ENCODE measurements around the gene USP6NL.

The USP6NL gene

DNA sequence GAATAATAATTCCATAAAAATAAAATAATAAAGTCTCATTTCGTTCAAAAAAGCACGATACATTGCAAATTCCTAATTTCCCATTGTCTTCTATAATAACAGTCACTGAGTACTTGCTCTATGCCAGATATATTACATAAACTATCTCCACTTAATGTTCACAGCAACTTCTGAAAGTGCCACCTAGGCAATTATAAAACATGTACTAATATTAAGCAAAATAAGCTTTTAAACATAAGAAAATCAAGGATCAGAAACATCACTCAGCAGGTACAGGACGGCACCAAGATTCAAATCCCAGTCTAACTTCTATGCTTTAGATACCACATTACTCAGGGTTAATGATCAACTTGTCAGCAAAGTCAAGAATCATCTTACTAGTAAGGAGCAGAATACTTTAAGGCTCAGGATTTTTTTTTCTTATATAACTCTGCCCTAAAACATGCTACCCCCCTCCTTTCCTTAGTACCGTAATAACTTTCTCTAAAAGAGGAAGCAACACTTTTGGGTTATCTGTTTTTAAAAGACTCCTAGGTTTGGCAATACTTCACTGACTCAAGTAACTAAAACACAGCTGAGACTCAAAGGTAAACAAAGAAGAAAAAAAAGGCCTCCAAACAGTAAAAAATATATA lies 51.3 kb downstream of the USP6NL start:
- in situ Hi-C loops (cut with HindIII; ENCODE audit: low sequenced_read_pairs), result no loop called here
- DNase-seq (ENCODE audit: low read depth, low spot score), result no peak
- no peak overlapping the region for H3K4me3 ChIP-seq (ENCODE audit: low read depth, low read length)
- TF ChIP-seq, protein P1, sequence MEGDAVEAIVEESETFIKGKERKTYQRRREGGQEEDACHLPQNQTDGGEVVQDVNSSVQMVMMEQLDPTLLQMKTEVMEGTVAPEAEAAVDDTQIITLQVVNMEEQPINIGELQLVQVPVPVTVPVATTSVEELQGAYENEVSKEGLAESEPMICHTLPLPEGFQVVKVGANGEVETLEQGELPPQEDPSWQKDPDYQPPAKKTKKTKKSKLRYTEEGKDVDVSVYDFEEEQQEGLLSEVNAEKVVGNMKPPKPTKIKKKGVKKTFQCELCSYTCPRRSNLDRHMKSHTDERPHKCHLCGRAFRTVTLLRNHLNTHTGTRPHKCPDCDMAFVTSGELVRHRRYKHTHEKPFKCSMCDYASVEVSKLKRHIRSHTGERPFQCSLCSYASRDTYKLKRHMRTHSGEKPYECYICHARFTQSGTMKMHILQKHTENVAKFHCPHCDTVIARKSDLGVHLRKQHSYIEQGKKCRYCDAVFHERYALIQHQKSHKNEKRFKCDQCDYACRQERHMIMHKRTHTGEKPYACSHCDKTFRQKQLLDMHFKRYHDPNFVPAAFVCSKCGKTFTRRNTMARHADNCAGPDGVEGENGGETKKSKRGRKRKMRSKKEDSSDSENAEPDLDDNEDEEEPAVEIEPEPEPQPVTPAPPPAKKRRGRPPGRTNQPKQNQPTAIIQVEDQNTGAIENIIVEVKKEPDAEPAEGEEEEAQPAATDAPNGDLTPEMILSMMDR (IDR thresholded peaks at IDR 0.05; ENCODE audit: low read depth, low read length), result no peak

GRCh38 chr10:11557967-11558366 lies 53.5 kb downstream of the USP6NL start:
- in situ Hi-C loops (cut with HindIII; ENCODE audit: low sequenced_read_pairs), result no loop called here
- TF ChIP-seq, protein P1 (IDR thresholded peaks at IDR 0.05; ENCODE audit: low read depth, low read length), result no peak
- no peak for DNase-seq (ENCODE audit: low read depth, low spot score)
- no peak overlapping the region for H3K4me3 ChIP-seq (ENCODE audit: low read depth, low read length)

GRCh38 chr10:11557513-11557912 lies 53.9 kb downstream of the USP6NL start:
- in situ Hi-C loops (cut with HindIII; ENCODE audit: low sequenced_read_pairs), result no loop called here
- TF ChIP-seq, protein P1 (IDR thresholded peaks at IDR 0.05; ENCODE audit: low read depth, low read length), result no peak
- H3K4me3 ChIP-seq (ENCODE audit: low read depth, low read length), result no peak overlapping the region
- no peak for DNase-seq (ENCODE audit: low read depth, low spot score)

DNA sequence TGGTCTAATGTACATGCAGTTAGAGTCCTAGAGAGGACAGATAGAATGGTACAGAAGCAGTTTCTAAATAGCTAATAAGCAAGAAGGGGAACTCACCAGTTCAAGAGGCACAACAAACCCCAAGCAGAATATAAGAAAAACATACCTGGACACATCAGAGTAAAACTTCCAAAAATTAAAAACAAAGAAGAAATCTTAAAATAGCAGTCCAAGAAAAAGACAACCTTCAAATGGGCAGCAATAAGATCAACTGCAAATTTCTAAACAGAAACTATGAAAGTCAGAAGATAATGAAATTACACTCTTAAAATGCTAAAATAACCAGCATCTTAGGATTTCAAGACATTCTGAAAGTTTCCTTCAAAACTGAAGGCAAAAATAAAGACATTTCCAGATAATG lies 55.9 kb downstream of the USP6NL start:
- in situ Hi-C loops (cut with HindIII; ENCODE audit: low sequenced_read_pairs), result no loop called here
- TF ChIP-seq, protein P1 (IDR thresholded peaks at IDR 0.05; ENCODE audit: low read depth, low read length), result no peak
- DNase-seq (ENCODE audit: low read depth, low spot score), result no peak
- H3K4me3 ChIP-seq (ENCODE audit: low read depth, low read length), result no peak overlapping the region

DNA sequence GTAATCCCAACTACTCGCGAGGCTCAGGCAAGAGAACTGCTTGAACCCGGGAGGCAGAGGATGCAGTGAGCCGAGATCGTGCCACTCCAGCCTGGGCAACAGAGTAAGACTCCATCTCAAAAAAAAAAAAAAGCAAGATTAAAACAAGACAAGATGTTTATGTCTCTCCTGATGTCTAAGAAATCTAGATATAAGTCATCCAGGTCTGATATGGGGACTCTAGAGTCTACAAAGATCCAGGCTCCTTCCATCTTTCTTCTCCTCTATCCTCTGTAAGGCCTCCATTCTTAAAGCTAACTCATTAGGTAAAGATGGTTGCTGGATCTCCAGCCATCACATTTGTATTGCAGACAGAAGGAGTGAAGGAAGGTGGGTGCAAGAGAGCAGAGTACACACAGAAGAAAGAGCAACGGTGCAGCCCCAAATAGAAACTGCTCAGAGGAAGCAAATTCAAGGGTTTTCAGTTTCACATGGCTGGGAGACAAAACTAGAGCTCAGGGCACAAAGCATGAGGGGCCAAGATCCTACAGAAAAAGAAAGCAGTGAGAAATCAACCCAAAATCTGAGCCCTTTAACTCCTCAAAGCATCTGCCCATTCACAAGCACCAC lies 57.6 kb downstream of the USP6NL start:
- in situ Hi-C loops (cut with HindIII; ENCODE audit: low sequenced_read_pairs), result no loop called here
- no peak overlapping the region for H3K4me3 ChIP-seq (ENCODE audit: low read depth, low read length)
- TF ChIP-seq, protein P1 (IDR thresholded peaks at IDR 0.05; ENCODE audit: low read depth, low read length), result no peak
- DNase-seq (ENCODE audit: low read depth, low spot score), result no peak

- in situ Hi-C loops (cut with HindIII; ENCODE audit: low sequenced_read_pairs), result no loop called here
- H3K4me3 ChIP-seq (ENCODE audit: low read depth, low read length), result no peak overlapping the region
- TF ChIP-seq, protein P1 (IDR thresholded peaks at IDR 0.05; ENCODE audit: low read depth, low read length), result no peak
- DNase-seq (ENCODE audit: low read depth, low spot score), result peak; percentile 93
Observed at GRCh38 chr10:11551916-11552602, 59.4 kb downstream of the USP6NL start.
